Endothelial cell of umbilical vein (primary cell): ENCODE measurements around the gene SMARCAL1. TPM values are rescaled to one million over a fixed set of nuclear protein-coding genes. Genes with fewer than 3 reads are reported as not detected.

Source experiments
- BruUV-seq: library from RNA; stranded (reverse); fragments of 400-500 nt; replicated peaks from 2 replicates; lab custom pipeline; 2021; lab: Mats Ljungman, UMichigan
- CTCF ChIA-PET: fragments of 300-600, 350-600 bp; sonication (Branson Sonifier 250); formaldehyde crosslinking; loops from one replicate; lab custom pipeline; 2021; ENCODE audit warnings: antibody characterized with exemption, inconsistent platforms; lab: Charles Lee
- POLR2A ChIA-PET: fragments of 300-600, 350-600 bp; sonication (Branson Sonifier 250); formaldehyde crosslinking; loops from one replicate; lab custom pipeline; 2021; ENCODE audit warnings: antibody characterized with exemption, inconsistent platforms; lab: Charles Lee
- DNase-seq: peaks from one replicate; pipeline ENCODE4 v3.0.0-alpha.2; 2011; ENCODE audit warnings: low read depth, low spot score
- FAIRE-seq: peaks from 2 replicates; lab custom pipeline; 2011; peaks lifted over from hg19 to GRCh38; lab: Jason Lieb, UNC
- H2AFZ ChIP-seq: 2 replicates; pipeline ENCODE4 v1.6.0; 2012; ENCODE audit warnings: low read depth, low read length, control low read depth, inconsistent platforms
- H3K27ac ChIP-seq: 2 replicates; pipeline ENCODE4 v1.5.1; 2011; ENCODE audit warnings: low read depth, mild to moderate bottlenecking, control low read depth, low read length, moderate library complexity; ENCODE audit not compliant: insufficient read depth
- H3K27me3 ChIP-seq, 2 experiments: 2 replicates each; pipeline versions ENCODE4 v1.6.0 to v1.6.1; 2011; ENCODE audit warnings: low read length in 2 of 2, mixed read lengths in 1 of 2; ENCODE audit not compliant: control insufficient read depth in 2 of 2, insufficient read depth in 2 of 2
- H3K36me3 ChIP-seq, 2 experiments: 2 replicates in 1 of 2; 3 replicates in 1 of 2; pipeline ENCODE4 v1.5.1; 2011; ENCODE audit warnings: low read length in 2 of 2, mild to moderate bottlenecking in 1 of 2, moderate library complexity in 1 of 2; ENCODE audit not compliant: control insufficient read depth in 2 of 2, insufficient read depth in 2 of 2; ENCODE audit errors: extremely low read depth in 1 of 2
- H3K4me1 ChIP-seq: 3 replicates; pipeline ENCODE4 v1.5.1; 2011; ENCODE audit warnings: mild to moderate bottlenecking, low read length; ENCODE audit not compliant: control insufficient read depth, insufficient read depth; ENCODE audit errors: extremely low read depth
- H3K4me2 ChIP-seq: 2 replicates; pipeline ENCODE4 v1.6.1; 2011; ENCODE audit warnings: low read length, control low read depth, mixed read lengths; ENCODE audit not compliant: insufficient read depth
- H3K4me3 ChIP-seq, 3 experiments: fragments of 200-600 bp in 1 of 3; sonication (generic), shearing (Covaris generic) in 1 of 3; replicated peaks in 1 of 3; 2 replicates each; pipeline ENCODE4 v1.5.1; 2011 to 2016; ENCODE audit warnings: control low read depth in 3 of 3, low read length in 3 of 3, mild to moderate bottlenecking in 2 of 3, inconsistent platforms in 1 of 3, low read depth in 1 of 3, moderate library complexity in 1 of 3; ENCODE audit not compliant: insufficient read depth in 1 of 3
- H3K79me2 ChIP-seq: 2 replicates; pipeline ENCODE4 v1.6.0; 2012; ENCODE audit warnings: low read length, inconsistent platforms; ENCODE audit not compliant: control insufficient read depth, insufficient read depth
- H3K9ac ChIP-seq: replicated peaks from 2 replicates; pipeline ENCODE3; 2011; ENCODE audit warnings: low read length, control low read depth; ENCODE audit not compliant: insufficient read depth; ENCODE audit errors: extremely low read depth
- H3K9me1 ChIP-seq: replicated peaks from 3 replicates; pipeline ENCODE4 v1.6.0; 2011; ENCODE audit warnings: mild to moderate bottlenecking, low read length; ENCODE audit not compliant: control insufficient read depth, insufficient read depth; ENCODE audit errors: extremely low read depth
- H3K9me3 ChIP-seq: replicated peaks from 2 replicates; pipeline ENCODE4 v1.5.1; 2012; ENCODE audit warnings: low read length, inconsistent platforms; ENCODE audit not compliant: control insufficient read depth, insufficient read depth
- H4K20me1 ChIP-seq: replicated peaks from 2 replicates; pipeline ENCODE3; 2011; ENCODE audit warnings: mild to moderate bottlenecking, low read length; ENCODE audit not compliant: control insufficient read depth, insufficient read depth; ENCODE audit errors: extremely low read depth
- CTCF ChIP-seq, 2 donors: IDR thresholded peaks; 1 replicate in 1 of 2; 2 replicates in 1 of 2; pipeline ENCODE4 v1.5.1; 2011; ENCODE audit warnings: low read length in 2 of 2, mild to moderate bottlenecking in 2 of 2, moderate library complexity in 2 of 2, control low read depth in 1 of 2, inconsistent platforms in 1 of 2, low read depth in 1 of 2; ENCODE audit not compliant: insufficient read depth in 1 of 2; ENCODE audit errors: extremely low read depth in 1 of 2
- EZH2 ChIP-seq: IDR thresholded peaks from 2 replicates; pipeline ENCODE4 v1.6.1; 2012; ENCODE audit warnings: borderline replicate concordance, low read depth, mild to moderate bottlenecking, moderate library complexity, low read length, inconsistent platforms; ENCODE audit not compliant: severe bottlenecking
- FOS ChIP-seq: IDR thresholded peaks from 2 replicates; pipeline ENCODE4 v1.6.1; 2011; ENCODE audit warnings: mild to moderate bottlenecking, low read length, moderate library complexity, borderline replicate concordance; ENCODE audit not compliant: insufficient read depth
- GATA2 ChIP-seq: IDR thresholded peaks from 2 replicates; pipeline ENCODE4 v1.7.0; 2011; ENCODE audit warnings: low read depth, mild to moderate bottlenecking, moderate library complexity, mixed read lengths, low read length; ENCODE audit not compliant: insufficient read length, insufficient read depth
- JUN ChIP-seq: IDR thresholded peaks from 2 replicates; pipeline ENCODE4 v1.6.1; 2011; ENCODE audit warnings: borderline replicate concordance, low read depth; ENCODE audit not compliant: insufficient read length, insufficient read depth
- MYC ChIP-seq: IDR thresholded peaks from one replicate; pipeline ENCODE4 v1.6.1; 2011; ENCODE audit warnings: mild to moderate bottlenecking, low read depth, low read length
- POLR2A ChIP-seq: IDR thresholded peaks from 2 replicates; pipeline ENCODE4 v1.6.1; 2012; ENCODE audit warnings: low read depth, mild to moderate bottlenecking, control low read depth, low read length
- POLR2AphosphoS5 ChIP-seq: IDR thresholded peaks from 2 replicates; pipeline ENCODE4 v1.6.1; 2012; ENCODE audit warnings: low read depth, mild to moderate bottlenecking, control low read depth, low read length, moderate library complexity; ENCODE audit not compliant: insufficient read depth
- dilution Hi-C: fragments of 300-500 bp; cut with MboI; formaldehyde crosslinking; loops from one replicate; pipeline ENCODE4 v1.15.0; 2019; ENCODE audit warnings: low sequenced_read_pairs; ENCODE audit not compliant: extremely low pct_ligation_motif_present
- intact Hi-C: fragments of 100-400 bp; cut with micrococcal nuclease; formaldehyde crosslinking; loops from one replicate; pipeline ENCODE4 v1.10.0; 2022
- polyA plus RNA-seq, 4 experiments: library from polyadenylated mRNA; depleted of rRNA in 3 of 4; stranded (reverse) in 3 of 4; unstranded in 1 of 4; fragments of >200 nt; gene quantifications; 2 replicates each; pipeline versions ENCODE4 v1.2.1 to v1.2.3, GENCODE V29; 2011 to 2012; ENCODE audit warnings: missing spikeins in 1 of 4
- total RNA-seq: library from RNA; stranded (reverse); gene quantifications from 2 replicates; pipeline ENCODE4 v1.2.3, GENCODE V29; 2021

SMARCAL1 gene
- total and polyA plus RNA-seq, 2 donors (not counting 3 experiments of a cell fraction or from before 2014, with no cell fraction given): 25.4 to 30.7 TPM

DNA sequence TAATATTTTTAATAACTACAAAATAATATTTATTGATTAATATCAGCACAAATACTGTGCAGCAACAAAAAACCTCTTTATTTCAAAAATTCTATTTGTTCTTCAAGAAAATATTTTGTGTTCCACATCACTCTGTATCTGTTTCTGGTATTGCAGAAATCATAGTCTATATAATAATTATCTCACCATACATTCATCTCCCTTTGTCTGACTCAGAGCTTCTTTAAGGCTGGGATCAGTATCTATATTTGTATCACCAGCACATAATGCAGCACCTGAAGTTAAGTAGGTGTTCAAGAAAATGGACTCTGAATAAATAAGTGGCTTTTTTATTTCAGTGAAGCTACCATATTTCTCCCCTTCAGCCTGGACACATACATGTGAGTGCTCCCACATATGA lies 38.4 kb upstream of the SMARCAL1 start:
- Histone ChIP-seq H3K79me2 (peaks cover 16% of the 10 kb centered on the region), H3K27me3 (no peaks in the 10 kb centered on the region), H3K4me3 (no peak overlapping the region), H2AFZ (no peak overlapping the region), H4K20me1 (no peaks in the 10 kb centered on the region), H3K4me1 (peaks cover 41% of the 10 kb centered on the region), H3K36me3 (no peaks in the 10 kb centered on the region), H3K27ac (peak overlapping the region; percentile 99), H3K9me1 (no peaks in the 10 kb centered on the region), H3K4me2 (peak overlapping the region; percentile 94), H3K9ac (no peak overlapping the region), H3K9me3 (no peaks in the 10 kb centered on the region)
- FAIRE-seq (no peak), DNase-seq (no peak)
- TF ChIP-seq EZH2 (no peak), POLR2A (no peak), CTCF (IDR thresholded peaks at IDR 0.05; ENCODE audit: extremely low read depth in 1 of 2, insufficient read depth in 1 of 2, low read depth in 1 of 2, low read length in 2 of 2) (no peak), JUN (no peak)
- ChIA-PET POLR2A (interaction anchor here (1.0 to 1.1 kb wide), 2 partner anchors 38 to 104 kb away, joined by 3 to 4 read pairs; partner anchors contain the start of gene SMARCAL1), CTCF (interaction anchor here (1.0 to 3.1 kb wide), 5 partner anchors 8 to 151 kb away, joined by 3 to 52 read pairs (median 3); no protein-coding TSS in a partner anchor)
- no TSS peak for BruUV-seq
- dilution Hi-C loops (no loop called here), intact Hi-C loops (loop anchor here (1.0 to 2.0 kb wide), 2 partner anchors 75 to 124 kb away; partner anchors contain the start of gene RPL37A)

- Histone ChIP-seq H2AFZ (no peak overlapping the region), H3K4me3 (no peak overlapping the region), H4K20me1 (no peaks in the 10 kb centered on the region), H3K27ac (no peak overlapping the region), H3K4me1 (peaks cover 29% of the 10 kb centered on the region), H3K9ac (no peak overlapping the region), H3K4me2 (no peak overlapping the region), H3K9me3 (no peaks in the 10 kb centered on the region), H3K27me3 (no peaks in the 10 kb centered on the region), H3K9me1 (no peaks in the 10 kb centered on the region), H3K79me2 (peaks cover 10% of the 10 kb centered on the region), H3K36me3 (no peaks in the 10 kb centered on the region)
- CTCF ChIA-PET: interaction anchor here (0.8 to 1.1 kb wide), 2 partner anchors 28 to 30 kb away, joined by 3 to 4 read pairs; no protein-coding TSS in a partner anchor
- BruUV-seq: no TSS peak
- DNase-seq (no peak), FAIRE-seq (no peak)
- POLR2A ChIA-PET: no interaction called here
- dilution Hi-C loops: no loop called here
- no peak for TF ChIP-seq POLR2AphosphoS5
- no peak for TF ChIP-seq GATA2
- TF ChIP-seq MYC: no peak
- no peak for TF ChIP-seq EZH2
- TF ChIP-seq POLR2A: no peak
- no peak for TF ChIP-seq JUN
- TF ChIP-seq FOS: no peak
- intact Hi-C loops: no loop called here
Observed at GRCh38 chr2:216375286-216375685, 37.0 kb upstream of the SMARCAL1 start.
